HG03064 (cell line): ENCODE measurements around the gene MXD4.

Experiments
- ATAC-seq: cut with Tn5 transposase; IDR thresholded peaks from one replicate; pipeline ENCODE4 v1.9.1; 2021; ENCODE audit warnings: low read depth; ENCODE audit not compliant: unreplicated experiment

MXD4 gene

DNA sequence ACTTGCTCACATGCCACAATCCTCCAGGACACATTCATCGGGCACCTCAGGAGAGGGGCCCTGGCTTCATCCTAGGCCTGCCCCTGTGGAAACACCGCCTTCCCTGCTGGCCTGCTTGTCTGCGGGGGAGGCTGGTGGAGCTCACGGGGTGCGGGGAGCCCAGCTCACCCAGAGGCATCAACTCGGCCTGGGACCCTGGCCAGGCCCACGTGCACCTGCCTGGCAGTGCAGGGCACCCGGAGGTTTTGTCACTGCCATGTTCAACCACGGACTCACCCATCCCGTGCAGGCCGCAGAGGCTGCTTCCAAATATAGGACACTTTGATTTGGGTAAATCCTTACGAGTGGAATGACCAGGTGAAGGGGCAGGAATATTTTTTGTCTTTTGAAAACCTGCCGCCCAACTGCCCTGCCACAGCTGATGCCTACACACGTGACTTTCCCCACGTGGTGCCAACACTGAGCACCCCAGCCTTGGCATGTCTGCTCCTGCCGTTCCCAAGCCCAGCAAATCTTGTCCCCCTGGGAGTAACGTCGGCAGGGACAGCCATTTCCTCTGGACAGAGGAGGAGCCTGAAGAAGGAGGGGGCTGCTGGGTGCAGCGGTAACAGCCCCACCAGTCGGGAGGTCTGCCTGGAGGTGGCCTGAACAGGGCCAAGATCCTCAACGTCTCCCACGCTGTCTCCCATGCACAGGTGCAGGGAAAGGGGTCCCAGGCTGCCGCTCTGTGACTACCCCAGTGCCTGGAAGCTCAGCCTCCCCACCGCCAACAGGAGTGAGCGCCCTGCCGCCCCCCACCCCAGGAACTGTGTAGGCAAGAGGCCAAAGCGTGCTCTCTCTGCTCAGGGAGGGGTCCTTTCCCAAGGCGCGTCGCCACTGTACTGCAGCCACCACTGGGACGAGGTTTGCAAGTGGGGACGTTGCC is 8.5 kb downstream of the MXD4 start:
- no peak for ATAC-seq

DNA sequence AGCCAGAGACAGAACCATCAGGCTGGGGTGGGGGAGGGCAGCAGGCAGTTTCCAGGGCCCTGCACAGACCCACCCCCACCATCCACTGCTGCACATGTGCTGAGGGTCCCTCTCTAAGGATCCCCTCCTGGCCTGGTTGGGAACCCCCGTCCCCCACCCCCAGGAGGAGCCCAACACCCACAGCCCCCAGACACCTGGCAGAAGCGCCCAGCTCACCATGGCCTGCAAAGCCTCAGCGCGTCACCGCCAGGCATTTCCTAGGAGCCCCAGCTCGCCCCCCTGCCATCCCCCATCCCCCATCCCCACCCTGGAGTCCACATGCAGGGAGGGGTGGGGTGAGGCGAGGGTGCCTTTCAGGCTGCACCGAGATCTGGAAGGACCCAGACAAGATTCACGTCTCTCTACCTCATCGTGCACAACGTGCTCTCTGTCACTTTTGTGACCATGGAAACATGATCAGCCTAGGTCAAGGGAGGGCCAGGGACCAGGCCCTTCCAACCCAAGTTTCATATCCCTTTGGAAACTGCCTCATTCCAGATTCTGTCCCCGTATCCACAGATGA is 9.3 kb downstream of the MXD4 start:
- no peak for ATAC-seq

DNA sequence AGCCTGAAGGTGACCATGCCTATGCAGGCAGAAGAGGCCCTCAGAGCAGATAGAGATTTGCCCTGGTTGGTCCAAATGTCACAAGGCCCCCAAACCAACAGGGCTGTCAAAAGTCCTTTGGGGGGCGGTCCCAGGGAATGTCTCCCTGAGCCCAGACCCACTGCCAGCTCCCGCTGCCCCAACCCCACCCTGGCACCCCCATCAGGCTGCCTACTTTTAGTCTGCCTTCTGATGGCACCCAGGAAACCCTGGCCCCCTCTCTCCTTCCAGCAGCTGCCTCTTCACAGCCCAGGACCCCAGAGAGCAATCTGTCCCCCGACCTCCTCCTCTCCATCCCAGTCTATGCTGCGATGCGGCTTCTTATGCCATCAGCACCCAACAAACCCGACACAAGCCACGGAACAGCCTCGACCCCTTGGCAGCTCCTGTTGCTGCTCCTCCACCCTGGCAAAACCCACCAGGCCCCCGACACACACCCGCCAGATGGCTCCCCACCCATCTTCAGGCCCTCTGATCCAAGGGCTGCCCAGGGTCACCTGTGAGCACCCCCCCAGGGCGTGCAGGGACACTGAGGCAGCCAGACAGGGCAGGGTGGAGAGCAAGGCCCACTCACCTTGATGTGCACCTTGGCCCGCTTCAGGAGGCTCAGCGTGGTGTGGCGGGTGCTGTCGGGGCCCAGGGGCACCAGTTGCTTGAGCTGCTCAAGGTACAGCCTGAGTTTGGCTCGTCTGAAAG is 9.9 kb downstream of the MXD4 start:
- no peak for ATAC-seq

DNA sequence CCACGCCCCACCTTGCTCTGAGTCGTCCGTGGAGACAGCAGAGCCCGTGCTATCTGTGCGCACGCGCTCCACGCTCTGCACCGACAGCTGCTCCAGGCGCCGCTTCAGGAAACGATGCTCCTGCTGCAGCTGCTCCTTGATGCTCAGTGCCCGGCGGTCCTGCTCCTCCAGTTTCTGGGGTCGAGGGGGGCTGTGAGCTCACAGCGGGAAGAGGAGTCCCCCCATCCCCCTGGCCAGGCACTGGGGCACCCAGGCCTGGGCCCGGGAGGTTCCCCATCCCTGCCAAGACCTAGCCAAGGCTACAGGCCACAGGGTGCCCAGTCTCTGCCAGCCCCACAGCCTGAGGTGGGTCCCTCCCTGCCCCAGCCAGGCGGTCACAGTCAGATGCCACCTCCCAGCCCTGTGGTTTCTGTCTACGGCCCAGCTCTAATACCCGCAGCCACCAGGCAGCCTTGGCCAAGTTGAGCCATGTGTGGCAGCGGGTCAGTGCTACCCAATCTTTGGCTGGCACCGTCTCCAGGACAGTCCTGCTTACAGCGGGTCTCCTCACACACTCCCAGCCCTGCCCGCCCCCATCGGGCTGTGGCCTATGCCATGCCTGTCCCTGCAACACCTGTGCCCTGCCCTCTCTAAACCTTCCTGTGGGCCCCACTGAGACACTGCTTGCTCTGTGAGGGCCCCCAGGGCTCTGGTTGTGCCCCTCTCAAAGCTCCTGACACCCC is 10.7 kb downstream of the MXD4 start:
- no peak for ATAC-seq

DNA sequence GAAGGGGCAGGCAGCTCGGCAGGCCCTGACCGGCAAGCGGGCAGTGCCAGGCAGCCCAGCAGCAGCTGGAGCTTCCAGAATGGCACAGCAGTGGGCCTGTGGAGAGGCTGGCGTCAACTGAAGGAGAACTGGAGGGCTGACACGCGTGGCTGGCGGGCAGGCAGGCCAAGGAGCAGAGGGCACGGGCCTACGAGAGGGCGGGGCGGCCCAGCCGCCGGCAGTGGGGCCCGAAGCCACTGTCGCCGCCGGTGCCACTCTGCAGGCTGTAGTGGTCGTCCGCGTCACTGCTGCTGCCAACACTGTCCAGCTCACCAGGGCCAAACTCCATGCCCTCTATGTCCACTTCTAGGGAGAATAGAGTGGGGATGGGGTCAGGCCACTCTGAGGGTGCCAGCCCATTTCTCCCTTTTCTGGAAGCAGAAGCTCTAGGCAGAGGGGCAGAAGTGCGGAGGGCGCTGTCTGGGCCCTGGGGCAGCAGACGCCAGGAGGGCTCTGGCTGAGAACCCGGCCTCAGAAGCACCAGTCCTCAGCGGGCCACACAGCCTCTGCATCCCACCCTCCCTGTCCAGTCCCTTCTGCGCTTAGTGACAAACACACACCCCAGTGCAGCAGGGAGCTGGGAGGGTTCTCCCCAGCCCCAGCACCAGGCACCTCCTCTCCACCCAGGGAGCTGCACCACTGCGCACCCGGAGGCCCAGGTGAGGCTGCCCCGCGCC is 11.4 kb downstream of the MXD4 start:
- no peak for ATAC-seq

DNA sequence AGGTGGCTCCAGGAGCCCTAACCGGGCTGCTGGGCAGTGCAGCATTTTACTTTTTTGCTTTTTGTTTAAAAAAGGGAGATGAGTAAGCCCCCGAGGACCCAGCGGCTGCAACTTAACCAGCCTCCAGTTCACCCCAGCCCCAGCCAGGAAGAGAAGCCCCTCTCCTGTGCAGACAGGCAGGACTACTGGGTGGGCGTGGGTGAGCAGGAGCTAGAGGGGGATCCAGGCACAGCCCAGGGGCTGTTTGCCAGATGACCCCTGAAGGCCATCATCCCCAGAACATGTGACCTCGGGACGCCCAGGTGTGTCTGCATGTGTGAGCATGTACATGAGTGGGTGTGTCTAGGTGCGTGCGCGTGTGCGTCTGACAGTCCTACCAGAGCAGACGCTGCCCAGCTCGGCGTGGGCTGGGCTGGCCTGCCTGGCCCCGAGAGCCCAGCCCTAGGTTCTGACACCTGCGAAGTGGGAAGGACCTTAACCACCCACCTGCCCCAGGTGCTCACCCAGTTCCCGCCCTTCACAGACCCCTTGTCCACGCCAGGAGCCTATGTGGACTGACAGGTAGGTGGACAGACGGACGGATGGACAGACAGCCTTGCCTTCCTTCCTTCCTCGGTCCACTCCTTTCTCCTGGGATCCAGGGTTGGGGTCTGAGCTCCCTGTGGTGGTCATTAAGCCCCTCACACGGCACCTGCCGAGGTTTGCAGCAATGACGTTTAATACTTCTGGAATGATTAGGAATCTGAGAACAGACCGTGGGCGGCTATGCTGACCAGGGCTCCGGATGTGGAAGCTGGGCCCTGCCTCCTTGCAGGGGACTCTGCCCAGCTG is 12.2 kb downstream of the MXD4 start:
- ATAC-seq: no peak

DNA sequence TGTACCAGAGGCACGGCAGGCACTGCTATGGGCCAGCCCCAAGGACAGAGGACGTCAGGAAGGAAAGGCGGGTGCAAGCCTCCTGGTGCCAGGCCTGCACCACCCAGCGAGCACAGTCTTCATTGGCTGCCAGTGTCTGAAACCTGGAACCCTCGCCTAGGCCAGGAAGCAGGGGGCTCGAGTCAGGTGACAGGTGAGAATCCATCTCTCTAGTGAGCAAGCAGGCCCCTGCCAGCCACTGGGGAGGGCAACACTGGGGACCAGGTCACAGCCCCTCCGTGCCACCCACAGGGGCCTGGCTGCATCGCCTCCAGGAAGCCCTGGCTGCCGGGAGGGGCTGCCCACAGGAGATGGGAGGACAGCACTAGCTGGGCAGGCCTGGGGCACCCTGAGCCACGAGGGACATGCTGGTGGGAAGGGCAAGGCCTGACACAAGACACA is 13.1 kb downstream of the MXD4 start:
- ATAC-seq: no peak

DNA sequence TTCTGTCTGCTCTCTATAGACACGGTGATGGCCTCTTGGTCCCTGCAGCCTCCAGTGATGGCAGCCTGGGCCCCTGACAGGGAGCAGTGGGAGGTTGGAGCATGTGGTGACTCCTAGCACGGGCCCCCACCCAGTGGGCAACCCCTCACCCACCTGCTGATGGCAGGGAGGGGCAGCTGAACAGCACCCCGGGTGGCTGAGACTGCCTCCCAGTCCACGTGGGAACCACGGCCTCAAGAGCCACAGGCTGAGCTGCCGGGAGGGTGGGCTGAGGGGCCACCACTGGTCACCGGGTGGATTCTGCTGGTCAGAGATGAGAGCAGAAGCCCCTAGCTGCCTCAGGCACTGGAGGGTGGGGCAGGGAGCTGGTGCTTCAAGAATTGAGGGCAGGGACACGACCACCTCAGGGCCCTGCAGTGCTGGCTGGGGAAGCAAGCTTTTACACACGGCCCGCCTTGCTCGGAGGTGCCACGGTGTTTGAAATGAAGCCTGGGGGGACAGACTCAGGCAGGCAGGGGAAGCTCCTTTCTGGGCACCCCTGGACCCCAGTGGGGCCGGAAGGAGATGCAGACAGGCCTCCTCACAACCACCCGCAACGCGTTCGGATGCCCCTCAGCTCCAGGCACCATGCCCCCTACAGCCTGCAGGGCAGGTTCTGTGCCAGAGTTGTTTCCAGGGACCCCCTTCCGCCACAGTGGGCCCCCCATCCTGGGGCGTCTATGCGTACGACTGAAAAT is 13.7 kb downstream of the MXD4 start:
- ATAC-seq: no peak

DNA sequence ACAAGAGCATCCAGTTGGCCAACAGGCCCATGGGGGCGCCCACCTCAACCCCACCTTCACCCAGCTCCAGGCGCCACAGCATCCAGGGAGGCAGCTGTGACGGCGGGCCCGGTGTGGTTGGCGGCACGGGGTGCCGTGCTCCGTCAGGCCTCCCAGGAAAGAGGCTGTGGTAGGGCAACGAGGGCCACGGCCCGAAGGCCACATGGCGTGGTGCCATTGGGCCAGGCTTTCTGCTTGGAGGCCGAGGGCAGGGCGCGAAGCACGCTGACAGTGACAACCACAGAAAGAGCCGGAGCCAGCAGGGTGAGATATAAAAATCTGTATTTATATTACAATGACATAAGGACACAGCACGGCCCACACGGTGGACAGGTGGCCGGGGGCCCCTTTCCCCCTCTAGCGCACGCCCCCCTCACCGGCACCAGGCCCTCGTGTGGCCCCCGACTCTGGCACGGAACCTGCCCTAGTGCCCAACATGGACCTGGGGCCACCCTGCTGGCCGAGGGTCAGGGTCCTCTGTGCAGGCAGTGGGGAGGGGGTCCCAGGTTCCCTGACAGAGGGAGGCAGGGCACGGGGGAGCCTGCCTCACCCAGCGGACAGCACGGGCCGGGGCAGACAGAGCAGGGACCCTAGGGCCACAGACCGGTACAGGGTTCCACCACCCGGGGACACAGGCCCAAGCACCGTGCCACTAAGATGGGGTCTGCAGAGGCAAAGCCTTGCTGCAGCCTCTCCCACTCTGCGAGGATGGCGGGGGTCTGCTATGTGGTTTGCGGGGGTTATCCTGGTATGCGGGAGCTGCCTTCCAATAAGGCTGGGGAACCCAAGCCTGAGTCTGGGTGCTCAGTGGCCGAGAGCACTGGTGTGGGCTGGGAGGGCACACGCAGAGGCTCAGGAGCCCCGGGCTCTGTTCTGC is 14.5 kb downstream of the MXD4 start:
- no peak for ATAC-seq

DNA sequence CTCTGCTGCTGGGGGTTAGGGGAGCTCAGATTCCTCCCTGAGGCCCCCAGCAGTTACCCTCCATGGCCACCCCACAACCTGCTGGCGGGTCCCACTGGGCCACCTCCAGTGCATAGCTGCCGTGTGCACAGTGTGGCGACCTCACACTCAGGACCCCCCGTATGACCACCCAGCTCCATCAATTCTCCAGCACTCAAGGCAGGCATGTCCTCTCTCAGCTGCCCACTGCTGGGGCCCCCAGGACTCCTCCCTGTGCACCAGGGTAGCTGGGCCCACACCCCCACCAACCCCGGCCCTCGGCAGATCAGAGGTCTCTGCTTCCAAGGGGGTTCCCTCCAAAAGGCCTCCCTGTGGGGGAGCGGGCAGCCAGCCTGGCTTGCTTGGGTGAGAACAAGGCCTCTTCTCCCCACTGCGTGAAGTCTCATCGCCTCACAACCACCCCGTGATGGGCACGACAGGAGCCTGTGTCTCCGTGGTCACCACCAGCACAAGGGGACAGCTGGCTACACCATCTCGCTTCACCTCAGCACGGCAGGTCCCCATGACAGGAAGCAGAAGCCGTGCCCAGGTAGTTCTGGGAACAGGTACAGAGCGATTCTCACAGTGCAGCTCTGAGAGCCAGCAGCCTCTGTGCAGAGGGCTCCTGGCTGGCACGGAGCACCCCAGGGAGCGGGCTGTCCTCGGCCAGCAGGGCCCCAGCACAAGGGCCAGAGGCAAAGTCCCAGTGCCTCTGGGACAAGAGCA is 15.4 kb downstream of the MXD4 start:
- no peak for ATAC-seq

DNA sequence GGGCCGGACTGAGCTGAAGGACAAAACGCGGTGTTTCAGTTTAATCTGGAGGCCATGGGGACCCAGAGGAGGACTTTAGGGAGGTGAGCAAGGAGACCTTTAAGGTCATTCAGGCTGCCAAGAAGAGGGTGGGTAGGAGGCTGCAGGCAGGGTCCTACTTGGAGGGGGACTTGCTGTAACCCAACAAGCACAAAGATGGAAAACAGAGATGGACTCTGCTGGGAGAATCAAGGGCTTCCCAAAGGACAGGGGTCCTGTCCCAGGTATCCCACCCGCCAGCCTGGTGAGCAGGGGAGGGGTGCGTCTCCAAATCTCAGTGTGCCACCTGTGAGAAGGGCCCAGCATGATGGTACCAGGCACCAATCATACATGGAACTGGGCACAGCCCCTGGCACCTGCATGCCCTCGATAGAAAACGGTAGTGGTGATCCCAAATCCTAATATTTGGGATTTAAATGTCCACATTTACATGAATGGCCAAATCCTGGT is 16.1 kb downstream of the MXD4 start:
- ATAC-seq: no peak

DNA sequence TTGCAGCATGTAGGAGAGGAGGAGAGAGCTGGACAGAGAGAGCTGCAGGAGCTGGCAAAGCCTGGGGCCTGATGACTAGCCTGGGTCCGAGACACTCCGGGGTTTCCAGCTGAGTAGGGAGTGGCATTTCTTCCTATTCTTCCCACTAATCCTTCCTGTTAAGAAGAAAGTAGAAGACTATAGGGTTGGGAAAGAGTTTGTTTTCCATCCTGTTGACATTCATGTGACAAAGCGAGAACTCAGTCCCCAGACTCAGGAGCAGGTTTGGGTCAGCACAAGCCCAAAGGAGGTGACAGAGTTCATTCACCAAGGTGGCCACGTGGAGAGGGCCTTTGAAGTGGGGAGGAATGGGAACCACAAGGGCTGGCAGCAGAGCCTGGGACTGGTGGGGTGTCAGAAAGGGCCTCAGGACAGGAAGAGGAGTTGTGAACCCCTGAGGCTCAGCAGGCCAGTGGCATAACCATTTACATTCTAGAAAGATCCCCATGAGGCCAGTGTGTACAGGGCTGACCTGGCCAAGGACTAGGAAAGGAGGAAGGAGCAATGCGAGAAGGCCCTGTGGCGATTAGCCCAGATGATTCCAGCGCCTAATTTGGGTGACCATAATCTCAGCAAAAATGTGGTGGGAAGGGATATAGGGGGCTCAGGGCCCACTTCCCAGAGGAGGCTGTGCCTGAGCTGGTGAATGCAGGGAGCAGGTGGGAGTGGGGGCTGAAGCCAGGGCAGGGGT is 16.7 kb downstream of the MXD4 start:
- ATAC-seq: no peak

DNA sequence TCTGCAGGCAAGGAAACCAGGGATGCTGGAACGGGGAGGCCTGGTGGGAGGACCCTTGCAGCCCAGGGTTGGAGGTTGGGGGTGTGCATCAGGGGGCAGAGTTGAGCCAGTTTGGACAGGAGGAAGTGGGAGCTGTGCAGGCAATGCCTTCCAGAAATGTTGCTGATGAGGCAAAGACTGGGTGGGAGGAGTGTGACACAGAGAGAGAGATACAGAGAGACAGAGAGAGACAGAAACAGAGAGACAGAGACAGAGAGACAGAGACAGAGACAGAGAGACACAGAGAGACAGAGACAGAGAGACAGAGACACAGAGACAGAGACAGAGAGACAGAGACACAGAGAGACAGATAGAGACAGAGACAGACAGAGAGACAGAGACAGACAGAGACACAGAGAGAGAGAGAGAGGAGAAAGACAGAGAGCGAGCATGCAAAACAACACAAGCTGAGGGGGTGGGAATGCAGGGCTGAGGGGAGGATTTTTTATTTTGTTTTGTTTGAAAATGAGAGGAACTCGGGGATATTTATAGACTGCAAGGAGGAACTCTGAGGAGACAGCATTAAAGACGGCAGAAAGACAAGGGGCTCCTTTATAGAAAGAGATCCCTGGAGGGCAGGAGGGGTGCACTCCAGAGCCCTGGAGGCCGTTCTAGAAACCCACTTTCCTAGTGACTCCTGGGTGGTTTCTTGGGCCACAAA is 18.1 kb downstream of the MXD4 start:
- ATAC-seq: no peak

DNA sequence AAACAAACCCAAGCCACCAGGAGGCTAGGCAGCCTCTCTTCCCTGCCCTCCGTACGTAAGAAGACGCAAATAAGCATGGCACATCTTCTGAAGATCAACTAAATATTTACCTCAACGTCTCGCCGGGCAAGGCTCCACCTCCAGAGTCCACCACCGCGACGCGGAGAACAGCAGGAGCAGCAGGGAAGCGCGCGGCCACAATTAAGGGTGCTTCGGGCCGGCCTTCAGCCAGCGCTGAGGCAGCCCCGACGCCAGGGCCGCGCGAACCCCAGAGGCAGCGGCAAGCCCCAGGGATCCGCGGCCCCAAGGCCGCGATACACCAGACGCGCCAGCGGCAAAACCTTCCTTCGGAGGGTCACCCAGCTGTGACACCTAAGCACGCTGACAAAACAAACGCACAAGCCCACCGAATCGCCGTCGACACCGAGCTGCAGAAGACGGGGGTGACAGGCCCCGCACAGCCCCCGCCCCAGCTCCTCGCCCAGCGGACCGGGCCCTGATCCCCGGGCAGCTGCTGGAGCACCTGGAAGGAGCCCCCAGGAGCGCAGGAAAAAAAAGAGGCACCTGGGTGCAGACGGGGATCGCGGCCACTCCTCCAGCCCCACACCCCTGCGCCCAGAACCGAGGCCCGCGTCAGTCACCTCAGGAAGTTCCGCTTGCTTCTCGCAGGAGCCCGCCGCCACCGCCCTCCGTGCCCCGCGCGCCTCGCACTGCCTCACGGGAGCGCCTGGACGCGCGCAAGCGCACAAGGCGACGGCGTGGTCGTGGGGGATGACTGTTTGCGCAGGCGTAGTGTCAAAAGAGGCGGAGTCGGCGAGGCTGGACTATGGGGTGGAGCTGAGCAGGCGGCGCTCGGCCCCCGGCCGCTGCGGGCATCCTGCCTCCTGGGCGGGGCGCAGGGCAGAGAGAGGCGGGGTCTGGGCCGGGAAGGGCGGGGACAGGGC is 20.2 kb downstream of the MXD4 start, which contains the start of the genes HAUS3 and POLN:
Gene HAUS3, minus strand, starts transcription at position 712 of the 944 bp plus-strand sequence. CDS start 1,175 bp downstream, outside the sequence.
Gene POLN, minus strand, starts transcription at position 712 of the 944 bp plus-strand sequence. CDS start 12,890 bp downstream, outside the sequence.
- ATAC-seq: peak; percentile 80
